HS-27A (cell line): ENCODE data around the gene PTCRA.
"Not testable (repeated sequence)": the region's sequence is repeated elsewhere in the genome, so short reads cannot be mapped to it uniquely, and the experiment has no call there.

ENCODE experiments used
- DNase-seq: peaks from one replicate; pipeline ENCODE4 v3.0.0-alpha.2; 2012; ENCODE audit warnings: low read depth, missing footprints

The PTCRA gene

GRCh38 chr6:42941356-42941755, 25.5 kb downstream of the PTCRA start:
- not testable (repeated sequence) for DNase-seq

GRCh38 chr6:42942444-42942843, 26.6 kb downstream of the PTCRA start:
- DNase-seq = no peak

GRCh38 chr6:42947950-42948349, 32.1 kb downstream of the PTCRA start:
- DNase-seq = no peak

- DNase-seq = no peak
Measured at GRCh38 chr6:42952389-42952788, 36.5 kb downstream of the PTCRA start.

- not testable (repeated sequence) for DNase-seq
Measured at GRCh38 chr6:42954405-42954804, 38.6 kb downstream of the PTCRA start.

GRCh38 chr6:42958125-42958524, 42.3 kb downstream of the PTCRA start:
- DNase-seq = no peak

GRCh38 chr6:42959917-42960242, 44.0 kb downstream of the PTCRA start:
- DNase-seq = no peak

- no peak for DNase-seq
Measured at GRCh38 chr6:42960243-42961019, 44.6 kb downstream of the PTCRA start, which contains the start of gene GNMT. Gene GNMT, plus strand, starts transcription at chr6:42960754. Its CDS starts 14 bp downstream, at chr6:42960768.

- no peak for DNase-seq
Measured at GRCh38 chr6:42961020-42961470, 45.2 kb downstream of the PTCRA start.

- DNase-seq = no peak
Measured at GRCh38 chr6:42962096-42962495, 46.2 kb downstream of the PTCRA start.

- no peak for DNase-seq
Measured at GRCh38 chr6:42962502-42963178, 46.8 kb downstream of the PTCRA start.

- no peak for DNase-seq
Measured at GRCh38 chr6:42963179-42963854, 47.5 kb downstream of the PTCRA start.

GRCh38 chr6:42963855-42964605, 48.2 kb downstream of the PTCRA start:
- no peak for DNase-seq

- no peak for DNase-seq
Measured at GRCh38 chr6:42966571-42966970, 50.7 kb downstream of the PTCRA start.

- DNase-seq = no peak
Measured at GRCh38 chr6:42967228-42967627, 51.4 kb downstream of the PTCRA start.

- DNase-seq = no peak
Measured at GRCh38 chr6:42968126-42968701, 52.4 kb downstream of the PTCRA start.

- no peak for DNase-seq
Measured at GRCh38 chr6:42968783-42969182, 52.9 kb downstream of the PTCRA start.

GRCh38 chr6:42969431-42969830, 53.6 kb downstream of the PTCRA start:
- DNase-seq = no peak

- no peak for DNase-seq
Measured at GRCh38 chr6:42969934-42970333, 54.1 kb downstream of the PTCRA start.

GRCh38 chr6:42970871-42971612, 55.2 kb downstream of the PTCRA start:
- DNase-seq = no peak

- DNase-seq = no peak
Measured at GRCh38 chr6:42971746-42972327, 56.0 kb downstream of the PTCRA start.
